Stimulated activated CD8-positive, alpha-beta memory T cell treated with anti-CD3 and anti-CD28 coated beads, Interleukin-2, amount 100 ng/mL, for 1 hour (primary cell): ENCODE measurements around the gene GRAPL.
"Not testable (repeated sequence)": the region's sequence is repeated elsewhere in the genome, so short reads cannot be mapped to it uniquely, and the experiment has no call there.

Experiments used
- DNase-seq, 2 donors: peaks; one replicate each; pipeline ENCODE4 v3.0.0-alpha.2; 2020; ENCODE audit warnings: low read depth in 2 of 2

The GRAPL gene

DNA sequence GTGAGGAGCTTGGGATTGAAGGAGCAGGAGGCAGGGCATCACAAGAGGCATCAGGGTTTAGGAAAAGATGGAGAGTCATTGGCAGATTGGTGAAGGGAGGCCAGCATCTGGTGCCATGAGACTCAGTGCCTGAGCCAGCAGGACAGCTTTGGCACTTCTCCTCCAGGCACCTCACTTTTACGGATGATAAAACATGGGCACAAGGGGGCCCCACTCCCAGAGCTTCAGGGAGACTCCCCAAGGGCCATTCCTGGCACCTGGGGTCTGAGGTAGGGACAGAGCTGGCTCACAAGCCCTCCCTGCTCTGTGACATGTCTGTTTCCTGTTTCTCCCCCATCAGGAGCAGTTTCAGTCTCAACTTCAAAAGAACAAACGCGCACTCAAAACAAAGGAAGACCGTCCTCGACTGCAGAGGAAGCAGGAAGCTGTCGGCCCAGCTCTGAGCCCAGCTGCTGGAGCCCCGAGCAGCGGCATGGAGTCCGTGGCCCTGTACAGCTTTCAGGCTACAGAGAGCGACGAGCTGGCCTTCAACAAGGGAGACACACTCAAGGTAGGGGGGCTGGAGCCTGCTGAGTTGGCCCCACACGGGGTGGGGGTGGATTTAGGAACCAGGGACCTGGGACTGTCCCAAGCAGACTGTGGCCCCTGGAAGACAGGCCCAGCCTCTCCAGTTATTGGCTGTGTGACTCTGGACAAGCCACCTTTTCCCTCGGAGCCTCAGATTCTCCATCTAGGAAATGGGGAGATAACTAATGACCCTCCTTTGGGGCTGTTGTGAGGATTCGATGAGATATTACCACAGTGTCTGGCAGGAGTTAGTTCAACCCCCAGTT, at the start of gene GRAPL:
TSS of gene GRAPL (plus strand) at position 442 of the 833 bp plus-strand sequence. CDS start at position 473, 31 bp downstream.
- not testable (repeated sequence) for DNase-seq

DNA sequence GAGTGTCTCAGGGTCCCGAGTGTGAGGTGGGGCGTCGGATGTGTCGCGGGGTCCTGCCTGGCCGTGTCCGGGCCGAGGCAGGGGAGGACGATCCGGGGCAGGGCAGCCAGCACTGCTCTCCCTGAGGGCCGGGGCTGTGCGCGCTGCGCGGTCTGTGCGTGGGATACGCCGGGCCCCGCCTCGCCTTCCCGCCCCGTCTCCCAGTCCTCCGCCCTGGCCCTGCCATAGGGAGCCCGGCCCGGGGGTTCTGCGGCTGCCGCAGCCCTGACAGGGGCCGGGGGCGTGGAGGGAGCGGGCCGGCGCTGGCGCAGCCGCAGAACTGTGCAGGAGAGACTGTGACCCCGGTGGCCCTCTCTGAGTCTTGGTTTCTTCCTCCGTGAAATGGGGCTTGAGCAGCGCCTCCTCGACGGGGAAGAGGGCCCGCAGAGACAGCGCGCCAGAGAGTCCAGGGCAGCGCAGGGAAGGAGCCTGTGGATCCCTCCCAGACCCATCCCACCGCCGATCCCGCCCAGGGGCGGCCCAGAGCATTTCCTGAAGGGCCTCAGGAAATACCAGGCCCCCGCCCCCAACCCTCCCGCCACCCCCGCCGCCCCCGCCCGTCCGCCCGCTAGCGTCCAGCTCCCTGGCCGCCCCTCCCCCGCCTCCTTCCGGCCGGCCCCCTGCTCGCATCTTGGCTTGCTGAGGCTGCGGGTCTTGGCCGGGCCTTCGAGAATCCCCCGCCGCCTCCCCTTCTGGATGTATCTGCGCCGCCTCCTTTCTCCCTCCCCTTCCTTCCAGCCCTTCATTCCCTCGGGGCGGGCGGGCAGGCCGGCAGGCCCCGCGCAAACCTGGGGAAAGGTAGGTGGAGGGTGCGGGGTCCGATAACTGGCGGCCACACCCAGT, 38.3 kb upstream of the GRAPL start:
- DNase-seq, result not testable (repeated sequence)

DNA sequence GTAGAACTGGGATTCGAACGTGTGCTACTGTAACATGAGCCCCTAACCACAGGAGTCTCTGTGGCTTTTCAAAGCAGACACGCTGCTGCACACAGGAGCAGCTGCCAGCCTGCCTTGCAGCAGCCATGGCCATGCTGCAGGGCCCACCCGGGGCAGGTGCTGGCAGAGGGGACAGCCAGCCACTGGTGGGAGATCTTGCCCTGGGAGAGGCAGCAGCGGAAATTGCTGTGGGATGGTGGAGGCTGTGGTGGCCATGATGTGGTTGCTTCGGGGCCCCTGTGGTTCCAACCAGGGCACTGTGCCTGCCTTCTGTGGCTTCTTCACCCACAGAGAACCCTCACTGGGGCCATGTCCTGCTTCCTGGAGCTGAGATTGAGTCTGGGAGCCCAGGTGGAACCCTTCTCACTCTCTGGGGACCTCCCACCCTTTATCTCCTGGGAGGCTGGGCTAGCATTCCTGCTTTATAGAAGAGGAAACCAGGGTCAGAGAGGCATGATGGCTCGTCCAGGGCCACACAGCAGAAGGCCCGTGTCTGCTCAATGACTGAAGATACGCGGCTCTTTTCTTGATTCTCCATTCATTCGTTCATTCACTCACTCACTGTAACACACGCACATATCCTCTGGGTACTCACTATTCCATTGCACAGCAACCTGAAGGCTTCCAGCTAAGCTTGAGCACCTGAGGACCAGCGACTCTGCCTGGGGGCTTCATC, 37.2 kb upstream of the GRAPL start:
- not testable (repeated sequence) for DNase-seq

DNA sequence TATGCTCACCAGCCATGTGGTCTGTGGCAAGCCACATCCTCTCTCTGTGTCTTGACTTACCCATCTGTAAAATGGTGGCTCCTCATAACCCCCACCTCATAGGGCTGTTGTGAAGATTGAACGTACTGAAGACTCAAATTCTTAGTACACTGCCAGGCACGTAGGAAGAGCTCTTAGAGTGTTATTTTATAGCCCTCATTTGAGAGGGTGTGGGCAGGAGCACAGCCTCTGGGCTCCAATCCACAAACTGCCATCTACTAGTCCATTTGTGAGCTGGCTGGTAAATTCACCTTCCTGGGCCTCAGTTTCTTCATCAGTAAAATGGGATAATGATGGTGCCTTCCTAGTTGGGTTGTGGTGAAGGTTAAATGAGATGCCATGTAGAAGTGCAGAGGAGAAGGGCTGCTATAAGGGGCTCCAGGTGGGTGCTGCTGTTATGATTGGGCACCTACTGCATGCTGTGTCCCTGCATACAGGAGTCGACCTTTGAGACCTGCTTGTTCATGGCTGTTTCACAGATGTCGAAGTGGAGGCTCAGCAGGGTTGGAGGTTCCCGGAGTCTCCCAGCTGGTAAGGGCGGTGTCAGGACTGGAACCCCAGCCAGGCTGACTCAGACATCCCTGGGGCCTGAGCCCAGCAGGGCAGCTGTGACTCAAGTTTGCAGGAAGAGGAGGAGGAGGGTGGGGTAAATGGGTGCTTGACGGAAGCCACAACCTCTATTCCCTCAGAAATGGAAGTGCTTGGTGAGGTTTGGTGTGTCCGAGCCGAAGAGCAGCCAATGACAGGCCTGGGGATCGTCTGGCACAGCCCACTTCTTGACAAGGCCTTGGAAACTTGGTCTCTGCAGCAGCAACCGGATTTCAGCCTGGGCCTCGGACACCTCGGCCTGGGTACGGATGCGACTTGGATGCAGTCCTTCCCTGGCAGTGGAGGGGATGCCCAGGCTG, 34.4 kb upstream of the GRAPL start:
- not testable (repeated sequence) for DNase-seq

- not testable (repeated sequence) for DNase-seq
These were observed 33.5 kb upstream of the GRAPL start for GRCh38 chr17:19093684-19094438.

- not testable (repeated sequence) for DNase-seq
These were observed 18.9 kb upstream of the GRAPL start for GRCh38 chr17:19108517-19108916.

DNA sequence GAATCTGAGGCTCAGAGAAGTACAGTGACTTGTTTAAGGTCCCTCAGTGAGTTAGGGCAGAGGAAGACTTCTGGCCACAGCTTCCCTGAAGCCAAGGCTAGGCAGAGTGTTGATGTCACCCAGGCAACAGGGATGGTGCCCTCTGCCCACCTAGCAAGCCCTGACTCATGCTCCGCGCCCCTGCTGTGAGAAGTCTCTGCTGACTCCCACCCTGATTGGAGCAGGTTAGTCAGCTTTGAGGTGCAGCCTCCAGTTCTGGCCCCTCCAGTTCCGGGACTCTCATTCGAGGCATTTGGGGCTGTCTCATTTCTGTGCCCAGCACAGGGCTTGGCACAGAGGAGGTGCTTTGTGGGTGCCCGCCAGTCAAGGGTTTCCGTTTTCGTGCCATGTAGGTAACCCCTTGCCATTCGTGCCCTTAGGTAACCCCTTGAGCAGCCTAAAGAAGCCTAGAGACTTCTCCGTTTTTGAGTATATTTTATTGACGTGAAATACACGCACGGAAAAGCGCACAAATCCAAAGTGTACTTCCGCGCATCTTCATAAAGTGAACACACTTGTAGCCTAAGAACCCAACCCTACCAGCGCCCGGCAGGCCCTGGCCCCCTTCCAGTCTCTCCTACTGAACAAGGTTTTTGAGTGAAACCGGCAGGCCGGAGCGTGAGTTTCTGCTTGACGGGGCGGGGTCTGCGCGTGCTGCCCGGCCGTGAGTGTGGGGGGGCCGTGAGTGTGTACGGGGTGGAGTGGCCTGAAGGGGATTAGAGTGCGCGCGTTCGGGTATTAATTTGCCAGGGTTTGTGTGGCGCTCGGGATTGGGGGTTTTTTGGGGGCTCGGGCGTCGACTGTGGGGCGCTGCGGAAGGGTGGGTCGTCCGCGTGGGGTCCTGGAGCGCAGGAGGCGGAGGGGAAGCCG, 16.9 kb upstream of the GRAPL start:
- not testable (repeated sequence) for DNase-seq

DNA sequence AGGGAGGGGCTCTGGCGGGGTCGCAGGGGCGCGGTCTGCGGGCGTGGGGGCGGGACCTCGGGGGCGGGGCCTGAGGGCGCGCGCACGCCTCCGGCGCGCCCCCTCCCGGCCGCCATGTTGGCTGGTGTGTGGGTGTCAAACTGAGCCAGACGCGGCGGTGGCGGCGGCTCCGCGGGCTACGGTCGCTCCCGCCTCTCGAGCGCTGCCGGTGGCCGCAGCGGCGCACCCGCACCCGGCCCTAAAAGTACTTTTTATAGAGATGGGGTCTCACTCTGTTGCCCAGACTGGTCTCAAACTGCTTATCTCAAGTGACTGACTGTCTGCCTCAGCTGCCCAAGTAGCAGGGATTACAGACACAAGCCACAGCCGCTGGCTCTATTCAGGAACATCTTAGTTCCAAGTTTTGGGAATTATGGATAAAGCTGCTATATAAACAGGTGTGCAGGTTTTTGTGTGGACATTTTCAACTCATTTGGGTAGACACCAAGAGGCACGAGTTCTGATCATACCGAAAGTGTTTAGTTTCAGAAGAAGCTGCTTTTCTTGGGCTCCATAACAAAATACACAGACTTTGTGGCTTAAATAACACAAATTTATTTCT, 16.2 kb upstream of the GRAPL start:
- peak in 1 of 2 donors; percentile 36 for DNase-seq

DNA sequence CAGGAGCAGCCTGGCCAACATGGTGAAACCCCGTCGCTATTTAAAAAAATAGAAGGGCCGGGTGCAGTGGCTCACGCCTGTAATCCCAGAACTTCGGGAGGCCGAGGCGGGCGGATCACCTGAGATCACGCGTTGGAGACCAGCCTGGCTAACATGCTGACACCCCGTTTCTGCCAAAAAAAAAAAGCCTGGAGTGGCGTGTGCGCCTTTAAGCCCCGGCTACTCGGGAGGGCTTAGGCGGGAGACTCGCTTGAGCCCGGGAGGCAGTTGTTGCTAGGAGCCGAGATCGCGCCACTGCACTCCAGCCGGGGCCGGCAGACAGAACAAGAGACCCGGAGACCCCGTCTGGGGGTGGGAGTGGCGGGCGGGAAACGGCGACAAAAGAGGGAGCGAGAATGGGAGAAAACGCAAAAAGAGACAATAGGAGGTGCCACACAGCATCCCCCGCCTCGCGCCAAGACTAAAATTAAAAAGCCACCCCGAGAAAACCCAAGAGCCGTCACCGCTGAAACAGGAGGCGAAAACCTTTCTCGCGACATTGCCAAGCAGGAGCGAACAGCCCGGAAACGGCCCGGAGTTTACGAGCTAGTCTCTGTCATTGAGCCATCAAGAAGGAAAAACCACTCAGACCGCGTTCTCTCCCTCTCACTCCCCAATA, 15.5 kb upstream of the GRAPL start:
- DNase-seq, result peak in 1 of 2 donors; percentile 55

DNA sequence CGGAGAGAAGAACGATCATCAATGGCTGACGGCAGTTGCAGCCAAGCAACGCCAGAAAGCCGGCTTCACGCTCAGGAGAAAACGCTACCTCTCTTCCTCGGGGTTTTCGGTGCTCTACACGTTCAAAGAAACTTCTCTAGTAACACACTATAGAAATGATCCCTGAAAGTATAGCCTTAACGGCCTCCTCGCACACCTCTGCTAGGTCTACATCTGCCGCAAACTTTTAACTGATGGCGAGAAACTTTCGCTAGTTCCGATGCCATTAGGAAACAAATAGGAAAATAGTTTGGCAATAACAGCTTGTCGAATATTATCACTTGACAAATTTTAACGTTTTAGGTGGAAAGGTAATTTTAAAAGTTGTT, 14.9 kb upstream of the GRAPL start:
- DNase-seq, result not testable (repeated sequence)

- not testable (repeated sequence) for DNase-seq
These were observed 8.7 kb upstream of the GRAPL start for GRCh38 chr17:19118695-19119094.

DNA sequence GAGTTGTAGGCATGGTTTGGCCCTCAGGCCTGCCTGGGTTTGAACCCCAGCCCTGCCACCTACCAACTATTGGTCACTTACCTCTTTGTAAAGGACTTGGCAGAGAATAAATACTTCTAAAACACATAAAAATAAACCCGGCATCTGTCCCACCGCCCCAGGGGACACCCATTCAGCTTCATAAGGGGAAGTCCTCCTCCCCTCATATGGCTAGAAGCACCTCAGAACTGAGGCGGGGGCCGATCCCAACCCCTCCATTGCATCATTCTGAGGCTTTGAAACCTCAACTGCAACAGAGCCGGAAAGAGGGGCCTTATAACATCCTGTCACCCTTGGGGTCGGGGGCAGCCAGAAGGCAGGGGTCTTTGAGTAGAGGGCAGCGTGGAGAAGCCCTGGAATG, 2.1 kb upstream of the GRAPL start:
- not testable (repeated sequence) for DNase-seq

DNA sequence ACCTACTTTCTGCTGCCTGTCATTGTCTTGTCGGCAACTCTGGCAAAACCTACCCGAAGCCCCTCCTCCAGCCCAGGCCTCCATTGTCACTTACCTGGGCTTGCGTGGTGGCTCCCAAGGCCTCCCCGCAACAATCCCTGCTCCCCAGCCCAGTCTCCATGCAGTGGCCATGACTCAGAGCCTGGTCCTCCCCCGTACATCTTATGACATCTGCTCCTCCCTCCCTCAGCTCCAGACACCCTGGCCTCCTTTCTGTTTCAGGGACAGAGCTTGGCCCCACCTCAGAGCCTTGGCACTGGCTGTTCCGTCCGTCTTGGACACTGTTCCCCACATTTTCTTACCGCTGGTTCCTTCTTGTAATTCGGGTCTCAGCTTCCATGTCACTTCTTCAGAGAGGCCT, 2.1 kb downstream of the GRAPL start:
- not testable (repeated sequence) for DNase-seq

- DNase-seq, result not testable (repeated sequence)
These were observed 3.7 kb downstream of the GRAPL start for GRCh38 chr17:19131108-19131507.

DNA sequence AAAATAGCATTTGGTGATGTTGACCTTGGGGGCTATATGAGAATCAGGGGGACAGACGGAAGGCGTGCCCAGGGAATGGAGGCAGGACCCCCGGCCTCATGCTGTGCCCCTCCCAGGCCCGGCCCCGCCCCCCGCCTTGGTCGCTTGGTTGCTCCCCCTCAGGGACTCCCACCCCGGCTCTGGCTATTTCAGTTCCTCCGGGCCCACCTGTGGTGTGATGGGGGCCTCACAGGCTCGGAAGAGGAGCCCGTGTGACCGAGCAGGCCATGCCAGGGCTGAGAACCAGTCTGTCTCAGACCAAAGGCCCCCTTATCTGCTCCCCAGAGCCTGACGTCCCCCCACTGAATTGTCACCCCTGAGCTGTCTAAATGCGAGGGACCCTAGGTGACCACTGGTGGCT, 4.4 kb downstream of the GRAPL start:
- not testable (repeated sequence) for DNase-seq

DNA sequence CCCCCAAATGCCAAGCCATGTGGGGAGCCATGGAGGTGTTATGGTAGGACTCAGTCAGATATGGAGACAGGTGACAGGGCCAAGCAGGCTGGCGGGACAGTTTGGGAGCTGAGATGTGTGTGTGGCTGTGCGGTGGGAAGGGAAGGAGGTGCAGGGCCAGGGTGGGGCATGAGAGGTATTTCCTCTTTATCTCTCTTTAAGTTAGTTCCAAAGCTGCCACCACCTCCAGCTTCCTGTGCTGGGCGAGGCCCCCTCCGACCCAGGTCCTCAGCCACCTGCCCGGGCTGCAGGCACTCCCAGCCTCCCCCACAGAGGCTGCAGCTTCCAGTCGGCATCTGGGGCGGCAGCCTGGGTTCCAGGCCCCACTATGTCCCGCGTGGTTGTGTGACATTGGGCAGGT, 6.4 kb downstream of the GRAPL start:
- DNase-seq, result not testable (repeated sequence)

GRCh38 chr17:19135391-19135790, 8.0 kb downstream of the GRAPL start:
- not testable (repeated sequence) for DNase-seq

DNA sequence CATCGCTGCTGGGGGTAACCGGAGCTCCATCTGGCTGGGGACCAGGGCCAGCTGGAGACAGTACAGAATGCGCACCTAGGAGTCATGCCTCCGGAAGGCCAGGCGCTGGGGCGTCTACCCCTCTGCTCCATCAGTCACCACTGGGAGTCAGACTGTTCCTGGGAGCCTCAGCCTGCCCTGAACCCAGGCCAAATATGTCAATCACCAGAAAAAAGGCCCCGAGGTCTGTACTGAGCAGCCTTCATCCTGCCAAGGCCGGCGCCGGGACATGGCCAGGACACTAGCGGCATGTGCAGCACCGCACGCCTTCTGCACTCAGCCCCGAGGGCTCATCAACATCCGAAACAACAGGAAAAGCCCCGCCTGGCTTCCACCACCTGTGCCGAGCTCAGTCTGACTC, 8.7 kb downstream of the GRAPL start:
- DNase-seq, result not testable (repeated sequence)
